GM12865 (cell line): ENCODE data around the gene KCNIP3.

ENCODE experiments used
- DNase-seq: peaks from one replicate; pipeline ENCODE4 v3.0.0; 2010; ENCODE audit warnings: low read depth
- H3K4me3 ChIP-seq: 2 replicates; pipeline ENCODE4 v1.5.1; 2011; ENCODE audit warnings: mild to moderate bottlenecking, low read depth, low read length, control low read depth
- TF ChIP-seq, protein P1 (sequence below): IDR thresholded peaks from 2 replicates; pipeline ENCODE4 v1.5.1; 2011; ENCODE audit warnings: low read length, control low read depth, low read depth, inconsistent platforms; ENCODE audit not compliant: insufficient read depth; ENCODE audit errors: missing control alignments

KCNIP3 gene

GRCh38 chr2:95390881-95391321 lies 93.8 kb downstream of the KCNIP3 start:
- H3K4me3 ChIP-seq, result no peak overlapping the region
- TF ChIP-seq, protein P1, sequence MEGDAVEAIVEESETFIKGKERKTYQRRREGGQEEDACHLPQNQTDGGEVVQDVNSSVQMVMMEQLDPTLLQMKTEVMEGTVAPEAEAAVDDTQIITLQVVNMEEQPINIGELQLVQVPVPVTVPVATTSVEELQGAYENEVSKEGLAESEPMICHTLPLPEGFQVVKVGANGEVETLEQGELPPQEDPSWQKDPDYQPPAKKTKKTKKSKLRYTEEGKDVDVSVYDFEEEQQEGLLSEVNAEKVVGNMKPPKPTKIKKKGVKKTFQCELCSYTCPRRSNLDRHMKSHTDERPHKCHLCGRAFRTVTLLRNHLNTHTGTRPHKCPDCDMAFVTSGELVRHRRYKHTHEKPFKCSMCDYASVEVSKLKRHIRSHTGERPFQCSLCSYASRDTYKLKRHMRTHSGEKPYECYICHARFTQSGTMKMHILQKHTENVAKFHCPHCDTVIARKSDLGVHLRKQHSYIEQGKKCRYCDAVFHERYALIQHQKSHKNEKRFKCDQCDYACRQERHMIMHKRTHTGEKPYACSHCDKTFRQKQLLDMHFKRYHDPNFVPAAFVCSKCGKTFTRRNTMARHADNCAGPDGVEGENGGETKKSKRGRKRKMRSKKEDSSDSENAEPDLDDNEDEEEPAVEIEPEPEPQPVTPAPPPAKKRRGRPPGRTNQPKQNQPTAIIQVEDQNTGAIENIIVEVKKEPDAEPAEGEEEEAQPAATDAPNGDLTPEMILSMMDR, result no peak
- DNase-seq, result no peak

GRCh38 chr2:95391641-95392310 lies 94.6 kb downstream of the KCNIP3 start:
- no peak overlapping the region for H3K4me3 ChIP-seq
- no peak for DNase-seq
- TF ChIP-seq, protein P1, result no peak

- H3K4me3 ChIP-seq, result no peak overlapping the region
- DNase-seq, result no peak
- TF ChIP-seq, protein P1, result no peak
Observed at GRCh38 chr2:95392320-95392719, 95.2 kb downstream of the KCNIP3 start.

GRCh38 chr2:95392730-95393455 lies 95.7 kb downstream of the KCNIP3 start:
- DNase-seq, result no peak
- TF ChIP-seq, protein P1, result peak; percentile 11
- H3K4me3 ChIP-seq, result no peak overlapping the region

DNA sequence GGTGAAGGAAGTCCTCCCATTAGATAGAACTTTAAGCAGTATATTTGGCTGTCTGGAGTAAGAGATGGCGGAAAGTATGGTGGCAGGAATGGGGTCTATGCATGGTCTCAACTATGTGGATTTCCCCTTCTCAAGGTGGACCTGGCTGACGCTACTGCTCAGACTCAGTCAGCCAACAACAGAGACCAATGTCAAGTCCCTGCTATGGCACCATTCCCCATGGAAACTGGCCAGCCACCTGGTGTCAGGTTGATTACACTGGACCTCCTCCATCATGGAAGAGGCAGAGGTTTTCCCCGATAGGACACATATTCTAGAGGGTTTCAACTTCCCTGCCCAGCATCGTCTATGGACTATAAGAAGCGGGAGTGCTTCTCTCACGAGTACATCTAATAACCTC lies 96.8 kb downstream of the KCNIP3 start:
- TF ChIP-seq, protein P1, result no peak
- DNase-seq, result no peak
- no peak overlapping the region for H3K4me3 ChIP-seq

- TF ChIP-seq, protein P1, result no peak
- DNase-seq, result no peak
- no peak overlapping the region for H3K4me3 ChIP-seq
Observed at GRCh38 chr2:95399061-95399460, 101.9 kb downstream of the KCNIP3 start.
